ENCODE results near the gene ZNF92.

ZNF92 gene

GRCh38 chr7:65436163-65436562 lies 62.5 kb downstream of the ZNF92 start:
- Histone ChIP-seq H3K27ac (ENCODE audit: extremely low read depth, low read depth, low read length) (no peak overlapping the region), H3K4me1 (ENCODE audit: control insufficient read depth, insufficient read depth, low read length) (peaks cover 11% of the 10 kb centered on the region), H3K4me3 (ENCODE audit: low read depth, low read length) (no peak overlapping the region), H3K9me3 (ENCODE audit: control insufficient read depth, insufficient read depth, low read depth, low read length) (no peaks in the 10 kb centered on the region), H3K36me3 (ENCODE audit: control insufficient read depth in 2 of 2, insufficient read depth in 1 of 2, low read length in 2 of 2) (no peaks in the 10 kb centered on the region)
- ChIA-PET CTCF (interaction anchor here (0.6 to 1.2 kb wide), 2 partner anchors 11 to 17 kb away, joined by 3 to 7 read pairs; no protein-coding TSS in a partner anchor), POLR2A (no interaction called here)
- no peak for TF ChIP-seq ZNF768 (tag by site-specific recombination; IDR thresholded peaks at IDR 0.05)
- no peak for TF ChIP-seq KLF1 (tag by site-specific recombination; IDR thresholded peaks at IDR 0.05)
- TF ChIP-seq GLIS2 (tag by site-specific recombination; IDR thresholded peaks at IDR 0.05), result no peak
- TF ChIP-seq ZNF362 (tag by site-specific recombination; IDR thresholded peaks at IDR 0.05), result no peak
- TF ChIP-seq INSM2 (tag by site-specific recombination; IDR thresholded peaks at IDR 0.05), result no peak
- TF ChIP-seq ZNF76 (tag by site-specific recombination; IDR thresholded peaks at IDR 0.05; ENCODE audit: borderline replicate concordance, low read depth), result no peak
- no peak for TF ChIP-seq ZNF37A (tag by site-specific recombination; IDR thresholded peaks at IDR 0.05)
- TF ChIP-seq YY1 (tag by site-specific recombination; IDR thresholded peaks at IDR 0.05), result no peak
- peak; percentile 61; the same call in 1 of the 2 replicates for TF ChIP-seq BCL11B (tag by site-specific recombination; IDR thresholded peaks at IDR 0.05; ENCODE audit: low read depth)

GRCh38 chr7:65438598-65438997 lies 64.9 kb downstream of the ZNF92 start:
- Histone ChIP-seq H3K36me3 (ENCODE audit: control insufficient read depth in 2 of 2, insufficient read depth in 1 of 2, low read length in 2 of 2) (no peaks in the 10 kb centered on the region), H3K4me1 (ENCODE audit: control insufficient read depth, insufficient read depth, low read length) (peaks cover 12% of the 10 kb centered on the region), H3K27ac (ENCODE audit: extremely low read depth, low read depth, low read length) (no peak overlapping the region), H3K9me3 (ENCODE audit: control insufficient read depth, insufficient read depth, low read depth, low read length) (no peaks in the 10 kb centered on the region), H3K4me3 (ENCODE audit: low read depth, low read length) (no peak overlapping the region)
- ChIA-PET CTCF (interaction anchor here (0.8 kb wide), 1 partner anchor 488 kb away, joined by 3 read pairs; no protein-coding TSS in a partner anchor), POLR2A (no interaction called here)
- TF ChIP-seq ZNF37A (tag by site-specific recombination; IDR thresholded peaks at IDR 0.05) (no peak), ZBTB17 (tag by site-specific recombination; IDR thresholded peaks at IDR 0.05) (peak; percentile 64), ZNF174 (tag by site-specific recombination; IDR thresholded peaks at IDR 0.05) (no peak), ZNF16 (tag by site-specific recombination; IDR thresholded peaks at IDR 0.05; ENCODE audit: low read depth) (no peak), SP3 (tag by site-specific recombination; IDR thresholded peaks at IDR 0.05) (no peak), AEBP2 (tag by site-specific recombination; IDR thresholded peaks at IDR 0.05; ENCODE audit: borderline replicate concordance) (no peak), PRDM1 (tag by site-specific recombination; IDR thresholded peaks at IDR 0.05) (no peak), ZBTB48 (tag by site-specific recombination; IDR thresholded peaks at IDR 0.05) (no peak), PRDM2 (tag by site-specific recombination; IDR thresholded peaks at IDR 0.05; ENCODE audit: borderline replicate concordance) (no peak), ZNF449 (tag by site-specific recombination; IDR thresholded peaks at IDR 0.05) (no peak), ZNF837 (tag by site-specific recombination; IDR thresholded peaks at IDR 0.05) (no peak), ZNF785 (tag by site-specific recombination; IDR thresholded peaks at IDR 0.05) (no peak), ZNF248 (tag by site-specific recombination; IDR thresholded peaks at IDR 0.05) (no peak), ZNF48 (tag by site-specific recombination; IDR thresholded peaks at IDR 0.05) (no peak), ZNF626 (tag by site-specific recombination; IDR thresholded peaks at IDR 0.05) (no peak), KLF7 (tag by site-specific recombination; IDR thresholded peaks at IDR 0.05; ENCODE audit: borderline replicate concordance) (no peak), TRIM28 (IDR thresholded peaks at IDR 0.05; ENCODE audit: borderline replicate concordance, low read length) (no peak)

Data from HEK293 (cell line).